ENCODE data around the gene MED20. TPM values are rescaled to one million over a fixed set of nuclear protein-coding genes. Genes with fewer than 3 reads are reported as not detected.

Gene MED20
- total RNA-seq, 4 donors from 2014 or later, result 1.0 to 36.8 (median 17.3) TPM

DNA sequence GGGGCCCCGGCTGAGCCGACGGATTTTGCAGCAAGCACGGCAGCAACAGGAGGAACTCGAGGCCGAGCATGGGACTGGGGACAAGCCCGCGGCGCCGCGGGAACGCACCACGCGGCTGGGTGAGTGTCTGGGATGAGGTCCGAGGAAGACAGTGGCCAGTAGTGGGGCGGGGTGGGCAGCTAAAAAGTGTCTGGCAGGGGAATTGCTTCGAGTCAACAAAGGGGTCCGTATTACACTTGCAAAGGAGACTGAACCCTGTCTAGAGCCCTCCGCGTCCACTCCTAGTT lies 716 bp upstream of the MED20 start:
- intact Hi-C loops (cut with DNase I; ENCODE audit: low total_unique reads), result loop anchor here (10.0 kb wide), 1 partner anchor 137 kb away; the partner anchor contains the start of genes PRICKLE4 and TOMM6
- Histone ChIP-seq H3K27me3 (no peaks in the 10 kb centered on the region), H3K27ac (peak overlapping the region; percentile 96 to 97)

GRCh38 chr6:41917528-41917927 lies 3.4 kb downstream of the MED20 start:
- intact Hi-C loops (cut with DNase I; ENCODE audit: low total_unique reads), result no loop called here
- TF ChIP-seq CTCF (IDR thresholded peaks at IDR 0.05) (no peak), POLR2A (IDR thresholded peaks at IDR 0.05) (no peak)
- no peak for DNase-seq
- no peaks in the 10 kb centered on the region for H3K27me3 ChIP-seq
- H3K36me3 ChIP-seq, result no peaks in the 10 kb centered on the region
- H3K4me3 ChIP-seq, result no peak overlapping the region
- peaks cover 2 to 7% of the 10 kb centered on the region in 2 donors for H3K4me1 ChIP-seq
- H3K27ac ChIP-seq, result no peak overlapping the region
- no peaks in the 10 kb centered on the region for H3K9me3 ChIP-seq

More for the DNA sequence above, 716 bp upstream of the MED20 start:
- Histone ChIP-seq H3K9me3 (no peaks in the 10 kb centered on the region), H3K4me1 (peaks cover 2 to 7% of the 10 kb centered on the region in 2 donors), H3K36me3 (no peaks in the 10 kb centered on the region), H3K4me3 (peak overlapping the region; percentile 65 to 89)
- no peak for DNase-seq
- no peak for TF ChIP-seq POLR2A (IDR thresholded peaks at IDR 0.05)
- TF ChIP-seq CTCF (IDR thresholded peaks at IDR 0.05), result no peak

GRCh38 chr6:41914869-41915530 lies 5.9 kb downstream of the MED20 start:
- TF ChIP-seq CTCF (IDR thresholded peaks at IDR 0.05) (no peak), POLR2A (IDR thresholded peaks at IDR 0.05) (no peak)
- intact Hi-C loops (cut with DNase I; ENCODE audit: low total_unique reads), result no loop called here
- H3K9me3 ChIP-seq, result no peaks in the 10 kb centered on the region
- peaks cover 0 to under 1% of the 10 kb centered on the region in 2 donors for H3K4me1 ChIP-seq
- no peak overlapping the region for H3K4me3 ChIP-seq
- H3K36me3 ChIP-seq, result no peaks in the 10 kb centered on the region
- no peaks in the 10 kb centered on the region for H3K27me3 ChIP-seq
- H3K27ac ChIP-seq, result no peak overlapping the region
- DNase-seq, result no peak

GRCh38 chr6:41914343-41914742 lies 6.6 kb downstream of the MED20 start:
- intact Hi-C loops (cut with DNase I; ENCODE audit: low total_unique reads), result no loop called here
- Histone ChIP-seq H3K9me3 (no peaks in the 10 kb centered on the region), H3K27ac (no peak overlapping the region), H3K36me3 (no peaks in the 10 kb centered on the region), H3K4me3 (no peak overlapping the region), H3K4me1 (no peaks in the 10 kb centered on the region), H3K27me3 (no peaks in the 10 kb centered on the region)
- TF ChIP-seq CTCF (IDR thresholded peaks at IDR 0.05) (no peak), POLR2A (IDR thresholded peaks at IDR 0.05) (no peak)
- DNase-seq, result no peak

DNA sequence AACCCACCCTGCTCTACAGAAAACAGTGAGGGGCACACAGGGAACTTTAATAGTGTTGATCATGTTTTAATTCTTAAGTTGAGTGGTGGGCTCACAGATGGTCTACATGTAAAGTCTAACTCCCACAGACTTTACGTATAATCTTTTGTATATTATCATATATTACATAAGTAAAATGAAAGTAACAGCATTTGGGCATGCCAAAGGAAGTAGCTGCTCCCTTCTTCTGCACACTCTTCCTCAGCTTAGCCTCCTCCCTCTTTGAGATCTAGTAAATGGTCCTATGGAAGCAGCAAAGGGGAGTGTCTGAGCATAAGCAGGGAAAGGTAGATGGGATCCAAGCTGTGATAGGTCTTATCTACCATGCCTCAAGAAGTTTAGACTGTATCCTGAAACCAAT lies 11.2 kb downstream of the MED20 start:
- DNase-seq, result no peak
- no peaks in the 10 kb centered on the region for H3K27me3 ChIP-seq
- no peak overlapping the region for H3K27ac ChIP-seq
- intact Hi-C loops (cut with DNase I; ENCODE audit: low total_unique reads), result no loop called here
- TF ChIP-seq CTCF (IDR thresholded peaks at IDR 0.05), result no peak
- TF ChIP-seq POLR2A (IDR thresholded peaks at IDR 0.05), result no peak
- H3K4me3 ChIP-seq, result no peak overlapping the region
- no peaks in the 10 kb centered on the region for H3K36me3 ChIP-seq
- no peaks in the 10 kb centered on the region for H3K9me3 ChIP-seq
- no peaks in the 10 kb centered on the region for H3K4me1 ChIP-seq

All from uterus (tissue), 4 donors.